ENCODE data around the gene UNG.

The UNG gene

GRCh38 chr12:109084425-109084824 is 13.0 kb upstream of the UNG start:
- no peaks in the 10 kb centered on the region for H3K27me3 ChIP-seq (ENCODE audit: insufficient read depth, low read length, poor library complexity)
- H3K4me2 ChIP-seq (ENCODE audit: insufficient read depth, low read length) = no peak overlapping the region
- H3K79me2 ChIP-seq (ENCODE audit: insufficient read depth, low read length) = no peaks in the 10 kb centered on the region
- TF ChIP-seq, protein P1, sequence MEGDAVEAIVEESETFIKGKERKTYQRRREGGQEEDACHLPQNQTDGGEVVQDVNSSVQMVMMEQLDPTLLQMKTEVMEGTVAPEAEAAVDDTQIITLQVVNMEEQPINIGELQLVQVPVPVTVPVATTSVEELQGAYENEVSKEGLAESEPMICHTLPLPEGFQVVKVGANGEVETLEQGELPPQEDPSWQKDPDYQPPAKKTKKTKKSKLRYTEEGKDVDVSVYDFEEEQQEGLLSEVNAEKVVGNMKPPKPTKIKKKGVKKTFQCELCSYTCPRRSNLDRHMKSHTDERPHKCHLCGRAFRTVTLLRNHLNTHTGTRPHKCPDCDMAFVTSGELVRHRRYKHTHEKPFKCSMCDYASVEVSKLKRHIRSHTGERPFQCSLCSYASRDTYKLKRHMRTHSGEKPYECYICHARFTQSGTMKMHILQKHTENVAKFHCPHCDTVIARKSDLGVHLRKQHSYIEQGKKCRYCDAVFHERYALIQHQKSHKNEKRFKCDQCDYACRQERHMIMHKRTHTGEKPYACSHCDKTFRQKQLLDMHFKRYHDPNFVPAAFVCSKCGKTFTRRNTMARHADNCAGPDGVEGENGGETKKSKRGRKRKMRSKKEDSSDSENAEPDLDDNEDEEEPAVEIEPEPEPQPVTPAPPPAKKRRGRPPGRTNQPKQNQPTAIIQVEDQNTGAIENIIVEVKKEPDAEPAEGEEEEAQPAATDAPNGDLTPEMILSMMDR (IDR thresholded peaks at IDR 0.05; ENCODE audit: borderline replicate concordance, extremely low read depth, low read length, poor library complexity, severe bottlenecking) = no peak
- no peak for TF ChIP-seq EZH2 (IDR thresholded peaks at IDR 0.05; ENCODE audit: borderline replicate concordance, low read depth, low read length, severe bottlenecking)
- no peak overlapping the region for H3K9ac ChIP-seq (ENCODE audit: low read depth, low read length)
- no peak overlapping the region for H2AFZ ChIP-seq (ENCODE audit: low read depth, low read length)
- no peak overlapping the region for H3K27ac ChIP-seq (ENCODE audit: low read length)
- H3K4me3 ChIP-seq (ENCODE audit: low read depth in 1 of 2, low read length in 2 of 2) = no peak overlapping the region
- H3K9me3 ChIP-seq (ENCODE audit: insufficient read depth, low read length, severe bottlenecking) = no peaks in the 10 kb centered on the region
- H4K20me1 ChIP-seq (ENCODE audit: insufficient read depth, low read length) = peaks cover 3% of the 10 kb centered on the region; the same call in 1 of the 2 replicates
- ATAC-seq (ENCODE audit: insufficient read depth, low read depth) (no peak), DNase-seq (no peak)
- H3K4me1 ChIP-seq (ENCODE audit: insufficient read depth, low read length) = no peaks in the 10 kb centered on the region
- peaks cover 88% of the 10 kb centered on the region for H3K36me3 ChIP-seq (ENCODE audit: insufficient read depth, low read length)

- no peak overlapping the region for H2AFZ ChIP-seq (ENCODE audit: low read depth, low read length)
- DNase-seq = no peak
- TF ChIP-seq, protein P1 (IDR thresholded peaks at IDR 0.05; ENCODE audit: borderline replicate concordance, extremely low read depth, low read length, poor library complexity, severe bottlenecking) = no peak
- no peak for TF ChIP-seq EZH2 (IDR thresholded peaks at IDR 0.05; ENCODE audit: borderline replicate concordance, low read depth, low read length, severe bottlenecking)
- no peak overlapping the region for H3K27ac ChIP-seq (ENCODE audit: low read length)
- H3K9me3 ChIP-seq (ENCODE audit: insufficient read depth, low read length, severe bottlenecking) = no peaks in the 10 kb centered on the region
- no peak overlapping the region for H3K9ac ChIP-seq (ENCODE audit: low read depth, low read length)
- ATAC-seq (ENCODE audit: insufficient read depth, low read depth) = no peak
- H3K27me3 ChIP-seq (ENCODE audit: insufficient read depth, low read length, poor library complexity) = no peaks in the 10 kb centered on the region
- peaks cover 6% of the 10 kb centered on the region; the same call in 1 of the 2 replicates for H3K79me2 ChIP-seq (ENCODE audit: insufficient read depth, low read length)
- no peak overlapping the region for H3K4me2 ChIP-seq (ENCODE audit: insufficient read depth, low read length)
- H3K4me1 ChIP-seq (ENCODE audit: insufficient read depth, low read length) = peaks cover 9% of the 10 kb centered on the region
- H3K36me3 ChIP-seq (ENCODE audit: insufficient read depth, low read length) = peaks cover 92% of the 10 kb centered on the region
- H3K4me3 ChIP-seq (ENCODE audit: low read depth in 1 of 2, low read length in 2 of 2) = no peak overlapping the region
- peaks cover 3% of the 10 kb centered on the region; the same call in 1 of the 2 replicates for H4K20me1 ChIP-seq (ENCODE audit: insufficient read depth, low read length)
Measured at GRCh38 chr12:109085590-109085989, 11.8 kb upstream of the UNG start.

- Histone ChIP-seq H2AFZ (ENCODE audit: low read depth, low read length) (no peak overlapping the region), H3K9ac (ENCODE audit: low read depth, low read length) (no peak overlapping the region), H3K4me3 (ENCODE audit: low read depth in 1 of 2, low read length in 2 of 2) (no peak overlapping the region), H3K9me3 (ENCODE audit: insufficient read depth, low read length, severe bottlenecking) (no peaks in the 10 kb centered on the region), H3K4me1 (ENCODE audit: insufficient read depth, low read length) (peaks cover 26% of the 10 kb centered on the region), H3K36me3 (ENCODE audit: insufficient read depth, low read length) (peaks cover 96% of the 10 kb centered on the region), H3K27me3 (ENCODE audit: insufficient read depth, low read length, poor library complexity) (no peaks in the 10 kb centered on the region), H3K27ac (ENCODE audit: low read length) (no peak overlapping the region), H4K20me1 (ENCODE audit: insufficient read depth, low read length) (peaks cover 3% of the 10 kb centered on the region; the same call in 1 of the 2 replicates), H3K4me2 (ENCODE audit: insufficient read depth, low read length) (no peak overlapping the region), H3K79me2 (ENCODE audit: insufficient read depth, low read length) (peaks cover 22% of the 10 kb centered on the region)
- no peak for DNase-seq
- TF ChIP-seq, protein P1 (IDR thresholded peaks at IDR 0.05; ENCODE audit: borderline replicate concordance, extremely low read depth, low read length, poor library complexity, severe bottlenecking) = no peak
- TF ChIP-seq EZH2 (IDR thresholded peaks at IDR 0.05; ENCODE audit: borderline replicate concordance, low read depth, low read length, severe bottlenecking) = no peak
- no peak for ATAC-seq (ENCODE audit: insufficient read depth, low read depth)
Measured at GRCh38 chr12:109087250-109087649, 10.1 kb upstream of the UNG start.

- Histone ChIP-seq H3K4me1 (ENCODE audit: insufficient read depth, low read length) (peaks cover 41% of the 10 kb centered on the region), H3K79me2 (ENCODE audit: insufficient read depth, low read length) (peaks cover 31% of the 10 kb centered on the region), H3K27me3 (ENCODE audit: insufficient read depth, low read length, poor library complexity) (no peaks in the 10 kb centered on the region), H3K9me3 (ENCODE audit: insufficient read depth, low read length, severe bottlenecking) (no peaks in the 10 kb centered on the region), H3K4me2 (ENCODE audit: insufficient read depth, low read length) (no peak overlapping the region), H2AFZ (ENCODE audit: low read depth, low read length) (no peak overlapping the region), H3K9ac (ENCODE audit: low read depth, low read length) (no peak overlapping the region), H3K4me3 (ENCODE audit: low read depth in 1 of 2, low read length in 2 of 2) (no peak overlapping the region), H3K27ac (ENCODE audit: low read length) (no peak overlapping the region), H3K36me3 (ENCODE audit: insufficient read depth, low read length) (peaks cover 81% of the 10 kb centered on the region), H4K20me1 (ENCODE audit: insufficient read depth, low read length) (peaks cover 3% of the 10 kb centered on the region; the same call in 1 of the 2 replicates)
- DNase-seq (no peak), ATAC-seq (ENCODE audit: insufficient read depth, low read depth) (no peak)
- no peak for TF ChIP-seq EZH2 (IDR thresholded peaks at IDR 0.05; ENCODE audit: borderline replicate concordance, low read depth, low read length, severe bottlenecking)
- TF ChIP-seq, protein P1 (IDR thresholded peaks at IDR 0.05; ENCODE audit: borderline replicate concordance, extremely low read depth, low read length, poor library complexity, severe bottlenecking) = no peak
Measured at GRCh38 chr12:109088818-109089217, 8.6 kb upstream of the UNG start.

Data from DND-41 (cell line).